Measurements from ENCODE around the gene SLC51A. TPM values are rescaled to one million over a fixed set of nuclear protein-coding genes. Genes with fewer than 3 reads are reported as not detected.

Gene SLC51A
- total and polyA plus RNA-seq, 9 of the 15 experiments (the other 6 are each of a cell fraction or from before 2014, with no cell fraction given), result 0.35 to 0.38 TPM; not detected in 7

DNA sequence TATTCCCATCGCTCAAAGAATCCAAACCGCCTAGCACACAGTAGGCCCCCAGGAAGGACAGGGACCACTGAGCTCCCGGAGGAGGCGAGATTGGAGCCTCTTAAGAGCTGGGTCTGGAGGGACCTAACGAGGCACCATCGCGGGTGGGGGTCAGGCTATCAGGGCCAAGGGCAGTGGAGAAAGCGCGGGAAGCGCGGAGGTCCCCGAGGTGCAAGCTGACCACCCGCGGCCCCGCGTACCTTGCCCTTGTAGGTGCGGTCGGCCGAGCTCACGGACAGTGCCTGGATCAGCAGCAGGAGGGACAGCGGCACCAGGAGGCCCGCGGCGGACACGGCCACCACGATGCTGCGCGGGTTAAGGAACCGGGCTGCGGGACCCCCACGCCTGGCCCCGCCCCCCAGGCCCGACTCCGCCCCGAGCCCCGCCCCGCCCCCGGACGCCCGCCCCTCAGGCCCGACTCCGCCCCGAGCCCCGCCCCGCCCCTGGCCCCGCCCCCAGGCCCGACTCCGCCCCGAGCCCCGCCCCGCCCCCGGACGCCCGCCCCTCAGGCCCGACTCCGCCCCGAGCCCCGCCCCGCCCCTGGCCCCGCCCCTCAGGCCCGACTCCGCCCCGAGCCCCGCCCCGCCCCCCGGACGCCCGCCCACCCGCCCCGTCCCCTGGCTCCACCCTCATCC, 9.0 kb upstream of the SLC51A start (continued):
- TF ChIP-seq, protein P1, sequence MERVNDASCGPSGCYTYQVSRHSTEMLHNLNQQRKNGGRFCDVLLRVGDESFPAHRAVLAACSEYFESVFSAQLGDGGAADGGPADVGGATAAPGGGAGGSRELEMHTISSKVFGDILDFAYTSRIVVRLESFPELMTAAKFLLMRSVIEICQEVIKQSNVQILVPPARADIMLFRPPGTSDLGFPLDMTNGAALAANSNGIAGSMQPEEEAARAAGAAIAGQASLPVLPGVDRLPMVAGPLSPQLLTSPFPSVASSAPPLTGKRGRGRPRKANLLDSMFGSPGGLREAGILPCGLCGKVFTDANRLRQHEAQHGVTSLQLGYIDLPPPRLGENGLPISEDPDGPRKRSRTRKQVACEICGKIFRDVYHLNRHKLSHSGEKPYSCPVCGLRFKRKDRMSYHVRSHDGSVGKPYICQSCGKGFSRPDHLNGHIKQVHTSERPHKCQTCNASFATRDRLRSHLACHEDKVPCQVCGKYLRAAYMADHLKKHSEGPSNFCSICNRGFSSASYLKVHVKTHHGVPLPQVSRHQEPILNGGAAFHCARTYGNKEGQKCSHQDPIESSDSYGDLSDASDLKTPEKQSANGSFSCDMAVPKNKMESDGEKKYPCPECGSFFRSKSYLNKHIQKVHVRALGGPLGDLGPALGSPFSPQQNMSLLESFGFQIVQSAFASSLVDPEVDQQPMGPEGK (CRISPR knock-in tag; IDR thresholded peaks at IDR 0.05; ENCODE audit: borderline replicate concordance), result no peak
- TF ChIP-seq ZNF224 (CRISPR knock-in tag; IDR thresholded peaks at IDR 0.05) (0 out of 2 replicates have a peak, but pooled peaks have one; percentile 30), ZNF589 (CRISPR knock-in tag; IDR thresholded peaks at IDR 0.05; ENCODE audit: low read depth) (0 out of 2 replicates have a peak, but pooled peaks have one; percentile 31), ZNF121 (CRISPR knock-in tag; conservative IDR thresholded peaks at IDR 0.05) (peak; percentile 50; the same call in 1 of the 2 replicates), HDAC3 (IDR thresholded peaks at IDR 0.05; ENCODE audit: borderline replicate concordance, partially characterized antibody) (no peak), FOXP1 (CRISPR knock-in tag; IDR thresholded peaks at IDR 0.05) (no peak), SMARCB1 (IDR thresholded peaks at IDR 0.05; ENCODE audit: insufficient read length, low read depth) (no peak), CHD2 (IDR thresholded peaks at IDR 0.05; ENCODE audit: low read depth, low read length) (no peak), ZFX (CRISPR knock-in tag; IDR thresholded peaks at IDR 0.05) (peak; percentile 53), E2F3 (CRISPR knock-in tag; IDR thresholded peaks at IDR 0.05) (peak; percentile 62; the same call in 1 of the 2 replicates), SAFB (IDR thresholded peaks at IDR 0.05; ENCODE audit: borderline replicate concordance, low read depth, low read length) (0 out of 2 replicates have a peak, but pooled peaks have one; percentile 10), FOSL1 (tag; conservative IDR thresholded peaks at IDR 0.05) (no peak), HNRNPK (IDR thresholded peaks at IDR 0.05; ENCODE audit: low read depth, low read length, poor library complexity, severe bottlenecking) (no peak), ZKSCAN1 (IDR thresholded peaks at IDR 0.05; ENCODE audit: low read depth, low read length) (peak; percentile 98), ZNF354B (CRISPR knock-in tag; IDR thresholded peaks at IDR 0.05) (no peak), SP1 (CRISPR knock-in tag; IDR thresholded peaks at IDR 0.05) (peak; percentile 58; the same call in 1 of the 2 replicates), CAMTA2 (CRISPR knock-in tag; conservative IDR thresholded peaks at IDR 0.05) (no peak), CXXC5 (CRISPR knock-in tag; IDR thresholded peaks at IDR 0.05) (peak; percentile 21; the same call in 1 of the 2 replicates), TCFL5 (CRISPR knock-in tag; conservative IDR thresholded peaks at IDR 0.05) (no peak), CBFA2T3 (IDR thresholded peaks at IDR 0.05) (no peak), TCF7 (IDR thresholded peaks at IDR 0.05; ENCODE audit: borderline replicate concordance) (no peak), MTA1 (IDR thresholded peaks at IDR 0.05; ENCODE audit: borderline replicate concordance) (no peak)
- TF ChIP-seq, protein P2, sequence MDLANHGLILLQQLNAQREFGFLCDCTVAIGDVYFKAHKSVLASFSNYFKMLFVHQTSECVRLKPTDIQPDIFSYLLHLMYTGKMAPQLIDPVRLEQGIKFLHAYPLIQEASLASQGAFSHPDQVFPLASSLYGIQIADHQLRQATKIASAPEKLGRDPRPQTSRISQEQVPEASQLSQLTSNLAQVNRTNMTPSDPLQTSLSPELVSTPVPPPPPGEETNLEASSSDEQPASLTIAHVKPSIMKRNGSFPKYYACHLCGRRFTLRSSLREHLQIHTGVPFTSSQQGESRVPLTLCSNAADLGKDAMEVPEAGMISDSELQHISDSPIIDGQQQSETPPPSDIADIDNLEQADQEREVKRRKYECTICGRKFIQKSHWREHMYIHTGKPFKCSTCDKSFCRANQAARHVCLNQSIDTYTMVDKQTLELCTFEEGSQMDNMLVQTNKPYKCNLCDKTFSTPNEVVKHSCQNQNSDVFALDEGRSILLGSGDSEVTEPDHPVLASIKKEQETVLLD (IDR thresholded peaks at IDR 0.05), result no peak; the same call in 1 of the 2 replicates
- TF ChIP-seq, protein P3, sequence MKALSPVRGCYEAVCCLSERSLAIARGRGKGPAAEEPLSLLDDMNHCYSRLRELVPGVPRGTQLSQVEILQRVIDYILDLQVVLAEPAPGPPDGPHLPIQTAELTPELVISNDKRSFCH (CRISPR knock-in tag; IDR thresholded peaks at IDR 0.05), result no peak
- TF ChIP-seq, protein P3 (tag; IDR thresholded peaks at IDR 0.05), result peak; percentile 49; the same call in 1 of the 2 replicates
- TF ChIP-seq, protein P4, sequence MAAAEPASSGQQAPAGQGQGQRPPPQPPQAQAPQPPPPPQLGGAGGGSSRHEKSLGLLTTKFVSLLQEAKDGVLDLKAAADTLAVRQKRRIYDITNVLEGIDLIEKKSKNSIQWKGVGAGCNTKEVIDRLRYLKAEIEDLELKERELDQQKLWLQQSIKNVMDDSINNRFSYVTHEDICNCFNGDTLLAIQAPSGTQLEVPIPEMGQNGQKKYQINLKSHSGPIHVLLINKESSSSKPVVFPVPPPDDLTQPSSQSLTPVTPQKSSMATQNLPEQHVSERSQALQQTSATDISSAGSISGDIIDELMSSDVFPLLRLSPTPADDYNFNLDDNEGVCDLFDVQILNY (CRISPR knock-in tag; IDR thresholded peaks at IDR 0.05), result 0 out of 2 replicates have a peak, but pooled peaks have one; percentile 34

Measured in K562 (cell line).